ENCODE data around the gene PRKN. TPM values are rescaled to one million over a fixed set of nuclear protein-coding genes. Genes with fewer than 3 reads are reported as not detected.

The PRKN gene
- total RNA-seq, 1 donor from 2014 or later: 5.7 TPM

- Mint-ChIP-seq H3K36me3 (ENCODE audit: low read depth) (no peaks in the 10 kb centered on the region), H3K27me3 (ENCODE audit: low read depth) (no peaks in the 10 kb centered on the region), H3K4me3 (ENCODE audit: unreplicated experiment) (no peak overlapping the region), H3K4me1 (ENCODE audit: low read depth) (no peaks in the 10 kb centered on the region), H3K9me3 (ENCODE audit: low read depth) (peaks cover under 1% of the 10 kb centered on the region), H3K27ac (ENCODE audit: unreplicated experiment) (no peak overlapping the region)
- DNase-seq (ENCODE audit: low spot score): no peak
- no peak for TF ChIP-seq CTCF (IDR thresholded peaks at IDR 0.05)
These were observed 1359.1 kb downstream of the PRKN start for GRCh38 chr6:161368514-161368913.

GRCh38 chr6:161367472-161367871 lies 1360.1 kb downstream of the PRKN start:
- no peak for TF ChIP-seq CTCF (IDR thresholded peaks at IDR 0.05)
- peaks cover 3% of the 10 kb centered on the region for H3K36me3 Mint-ChIP-seq (ENCODE audit: low read depth)
- H3K9me3 Mint-ChIP-seq (ENCODE audit: low read depth): peaks cover 4% of the 10 kb centered on the region
- no peaks in the 10 kb centered on the region for H3K27me3 Mint-ChIP-seq (ENCODE audit: low read depth)
- no peak overlapping the region for H3K4me3 Mint-ChIP-seq (ENCODE audit: unreplicated experiment)
- H3K4me1 Mint-ChIP-seq (ENCODE audit: low read depth): no peaks in the 10 kb centered on the region
- no peak for DNase-seq (ENCODE audit: low spot score)
- H3K27ac Mint-ChIP-seq (ENCODE audit: unreplicated experiment): no peak overlapping the region

- Mint-ChIP-seq H3K27ac (ENCODE audit: unreplicated experiment) (no peak overlapping the region), H3K9me3 (ENCODE audit: low read depth) (peaks cover 4% of the 10 kb centered on the region), H3K4me3 (ENCODE audit: unreplicated experiment) (no peak overlapping the region), H3K36me3 (ENCODE audit: low read depth) (peaks cover 3% of the 10 kb centered on the region), H3K4me1 (ENCODE audit: low read depth) (no peaks in the 10 kb centered on the region), H3K27me3 (ENCODE audit: low read depth) (no peaks in the 10 kb centered on the region)
- DNase-seq (ENCODE audit: low spot score): no peak
- no peak for TF ChIP-seq CTCF (IDR thresholded peaks at IDR 0.05)
These were observed 1361.2 kb downstream of the PRKN start for GRCh38 chr6:161366301-161366923.

- peaks cover 3% of the 10 kb centered on the region for H3K36me3 Mint-ChIP-seq (ENCODE audit: low read depth)
- no peak overlapping the region for H3K27ac Mint-ChIP-seq (ENCODE audit: unreplicated experiment)
- H3K9me3 Mint-ChIP-seq (ENCODE audit: low read depth): peaks cover 4% of the 10 kb centered on the region
- no peak for DNase-seq (ENCODE audit: low spot score)
- H3K4me1 Mint-ChIP-seq (ENCODE audit: low read depth): no peaks in the 10 kb centered on the region
- H3K4me3 Mint-ChIP-seq (ENCODE audit: unreplicated experiment): no peak overlapping the region
- no peak for TF ChIP-seq CTCF (IDR thresholded peaks at IDR 0.05)
- H3K27me3 Mint-ChIP-seq (ENCODE audit: low read depth): no peaks in the 10 kb centered on the region
These were observed 1361.9 kb downstream of the PRKN start for GRCh38 chr6:161365633-161366032.

- H3K4me3 Mint-ChIP-seq (ENCODE audit: unreplicated experiment): no peak overlapping the region
- no peaks in the 10 kb centered on the region for H3K27me3 Mint-ChIP-seq (ENCODE audit: low read depth)
- H3K27ac Mint-ChIP-seq (ENCODE audit: unreplicated experiment): no peak overlapping the region
These were observed 1364.3 kb downstream of the PRKN start for GRCh38 chr6:161363286-161363685.

More at GRCh38 chr6:161363286-161363685, 1364.3 kb downstream of the PRKN start:
- peaks cover 15% of the 10 kb centered on the region for H3K4me1 Mint-ChIP-seq (ENCODE audit: low read depth)
- no peak for DNase-seq (ENCODE audit: low spot score)
- peaks cover 3% of the 10 kb centered on the region for H3K36me3 Mint-ChIP-seq (ENCODE audit: low read depth)
- no peak for TF ChIP-seq CTCF (IDR thresholded peaks at IDR 0.05)
- H3K9me3 Mint-ChIP-seq (ENCODE audit: low read depth): peaks cover 4% of the 10 kb centered on the region
